ENCODE measurements around the gene SMYD3. TPM values are rescaled to one million over a fixed set of nuclear protein-coding genes. Genes with fewer than 3 reads are reported as not detected.

SMYD3 gene
- polyA plus RNA-seq, 2 of the 4 experiments (the other 2 are of a cell fraction) = 18.2 to 35.2 TPM

- Histone ChIP-seq H3K27ac (no peak overlapping the region), H3K4me2 (no peak overlapping the region), H3K4me1 (0 out of 3 replicates have a peak, but pooled peaks cover 4% of the 10 kb centered on the region), H3K4me3 (no peak overlapping the region), H3K9me3 (no peaks in the 10 kb centered on the region)
- 92% methylated on average over 4 of the region's 4 CpGs for WGBS (ENCODE audit: missing lambda C conversion rate)
- FAIRE-seq = no peak
- TF ChIP-seq E2F6 (IDR thresholded peaks at IDR 0.05; ENCODE audit: borderline replicate concordance, low read depth) (no peak), EP300 (IDR thresholded peaks at IDR 0.05) (no peak), GATA3 (IDR thresholded peaks at IDR 0.05; ENCODE audit: borderline replicate concordance) (no peak), MYC (IDR thresholded peaks at IDR 0.05; ENCODE audit: borderline replicate concordance, low read length) (no peak), MAZ (IDR thresholded peaks at IDR 0.05; ENCODE audit: borderline replicate concordance, low read depth, low read length) (no peak), ELK1 (IDR thresholded peaks at IDR 0.05; ENCODE audit: low read depth, low read length) (no peak), JUNB (IDR thresholded peaks at IDR 0.05) (no peak), POLR2AphosphoS2 (conservative IDR thresholded peaks at IDR 0.05; ENCODE audit: low read length) (no peak), NR3C1 (IDR thresholded peaks at IDR 0.05) (no peak), REST (IDR thresholded peaks at IDR 0.05) (no peak), ESRRA (IDR thresholded peaks at IDR 0.05; ENCODE audit: borderline replicate concordance, low read length) (no peak), HES2 (IDR thresholded peaks at IDR 0.05) (no peak)
- TF ChIP-seq, protein P1, sequence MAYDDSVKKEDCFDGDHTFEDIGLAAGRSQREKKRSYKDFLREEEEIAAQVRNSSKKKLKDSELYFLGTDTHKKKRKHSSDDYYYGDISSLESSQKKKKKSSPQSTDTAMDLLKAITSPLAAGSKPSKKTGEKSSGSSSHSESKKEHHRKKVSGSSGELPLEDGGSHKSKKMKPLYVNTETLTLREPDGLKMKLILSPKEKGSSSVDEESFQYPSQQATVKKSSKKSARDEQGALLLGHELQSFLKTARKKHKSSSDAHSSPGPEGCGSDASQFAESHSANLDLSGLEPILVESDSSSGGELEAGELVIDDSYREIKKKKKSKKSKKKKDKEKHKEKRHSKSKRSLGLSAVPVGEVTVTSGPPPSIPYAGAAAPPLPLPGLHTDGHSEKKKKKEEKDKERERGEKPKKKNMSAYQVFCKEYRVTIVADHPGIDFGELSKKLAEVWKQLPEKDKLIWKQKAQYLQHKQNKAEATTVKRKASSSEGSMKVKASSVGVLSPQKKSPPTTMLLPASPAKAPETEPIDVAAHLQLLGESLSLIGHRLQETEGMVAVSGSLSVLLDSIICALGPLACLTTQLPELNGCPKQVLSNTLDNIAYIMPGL (CRISPR knock-in tag; IDR thresholded peaks at IDR 0.05; ENCODE audit: borderline replicate concordance) = no peak
- TF ChIP-seq, protein P2, sequence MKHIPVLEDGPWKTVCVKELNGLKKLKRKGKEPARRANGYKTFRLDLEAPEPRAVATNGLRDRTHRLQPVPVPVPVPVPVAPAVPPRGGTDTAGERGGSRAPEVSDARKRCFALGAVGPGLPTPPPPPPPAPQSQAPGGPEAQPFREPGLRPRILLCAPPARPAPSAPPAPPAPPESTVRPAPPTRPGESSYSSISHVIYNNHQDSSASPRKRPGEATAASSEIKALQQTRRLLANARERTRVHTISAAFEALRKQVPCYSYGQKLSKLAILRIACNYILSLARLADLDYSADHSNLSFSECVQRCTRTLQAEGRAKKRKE (CRISPR knock-in tag; IDR thresholded peaks at IDR 0.05; ENCODE audit: low read depth) = no peak
- TF ChIP-seq, protein P3, sequence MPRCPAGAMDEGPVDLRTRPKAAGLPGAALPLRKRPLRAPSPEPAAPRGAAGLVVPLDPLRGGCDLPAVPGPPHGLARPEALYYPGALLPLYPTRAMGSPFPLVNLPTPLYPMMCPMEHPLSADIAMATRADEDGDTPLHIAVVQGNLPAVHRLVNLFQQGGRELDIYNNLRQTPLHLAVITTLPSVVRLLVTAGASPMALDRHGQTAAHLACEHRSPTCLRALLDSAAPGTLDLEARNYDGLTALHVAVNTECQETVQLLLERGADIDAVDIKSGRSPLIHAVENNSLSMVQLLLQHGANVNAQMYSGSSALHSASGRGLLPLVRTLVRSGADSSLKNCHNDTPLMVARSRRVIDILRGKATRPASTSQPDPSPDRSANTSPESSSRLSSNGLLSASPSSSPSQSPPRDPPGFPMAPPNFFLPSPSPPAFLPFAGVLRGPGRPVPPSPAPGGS (IDR thresholded peaks at IDR 0.05) = no peak
- ChIA-PET POLR2A (no interaction called here), CTCF (interaction anchor here (0.6 to 1.6 kb wide), 3 partner anchors 13 to 328 kb away, joined by 3 to 5 read pairs (median 4); no protein-coding TSS in a partner anchor)
- no peak for ATAC-seq
- no peak for DNase-seq (ENCODE audit: low read depth in 1 of 2, low spot score in 1 of 2)
Observed at GRCh38 chr1:246121533-246121932, 385.5 kb downstream of the SMYD3 start.
